Heart right ventricle (tissue), 16 donors: Measurements from ENCODE around the gene NLRP12. TPM values are rescaled to one million over a fixed set of nuclear protein-coding genes. Genes with fewer than 3 reads are reported as not detected.

ENCODE experiments used
- ATAC-seq, 8 donors: fragments of 200-7000 bp; cut with Tn5 transposase; one replicate each; pipeline ENCODE4 v1.9.1; 2020; ENCODE audit warnings: mild to moderate bottlenecking in 8 of 8, moderate library complexity in 8 of 8, moderate number of reproducible peaks in 1 of 8
- DNase-seq, 2 donors: peaks; one replicate each; pipeline ENCODE4 v3.0.0-alpha.2; 2020
- H3K27ac ChIP-seq, 10 donors: fragments of 200-600 bp; sonication (generic) in 2 of 10; one replicate each; pipeline versions ENCODE4 v1.5.0 to v1.8.0; 2020 to 2022; ENCODE audit warnings: mild to moderate bottlenecking in 3 of 10
- H3K27me3 ChIP-seq, 7 donors: fragments of 200-600 bp; one replicate each; pipeline ENCODE4 v1.8.0; 2021 to 2022; ENCODE audit warnings: mild to moderate bottlenecking in 2 of 7
- H3K36me3 ChIP-seq, 9 donors: fragments of 200-600 bp; sonication (generic) in 1 of 9; one replicate each; pipeline versions ENCODE4 v1.5.0 to v1.8.0; 2020 to 2022; ENCODE audit warnings: mild to moderate bottlenecking in 2 of 9
- H3K4me1 ChIP-seq, 9 donors: fragments of 200-600 bp; sonication (generic) in 1 of 9; one replicate each; pipeline versions ENCODE4 v1.5.0 to v1.8.0; 2020 to 2022; ENCODE audit warnings: mild to moderate bottlenecking in 4 of 9
- H3K4me3 ChIP-seq, 10 donors: fragments of 200-600 bp; sonication (generic) in 2 of 10; one replicate each; pipeline versions ENCODE4 v1.5.0 to v1.8.0; 2020 to 2022; ENCODE audit warnings: mild to moderate bottlenecking in 7 of 10, moderate library complexity in 2 of 10
- H3K9me3 ChIP-seq, 11 donors: fragments of 200-600 bp in 10 of 11; sonication (generic) in 2 of 11; one replicate each; pipeline versions ENCODE4 v1.5.0 to v1.8.0; 2013 to 2022; ENCODE audit warnings: mild to moderate bottlenecking in 2 of 11, control low read depth in 1 of 11, moderate library complexity in 1 of 11
- WGBS, 2 donors: extraction: QIAGEN DNeasy Blood & Tissue Kit; methylation state at CpG; one replicate each; pipeline ENCODE4 v1.1.7; 2013; ENCODE audit warnings: inconsistent platforms in 1 of 2; 5-methylcytosine and 5-hydroxymethylcytosine counted together
- intact Hi-C, 10 donors: fragments of 100-400 bp; cut with DNase I; formaldehyde crosslinking; loops; one replicate each; pipeline versions ENCODE4 v1.11.1 to v1.14.2; 2022
- polyA plus RNA-seq, 2 donors: library from polyadenylated mRNA; stranded (reverse); fragments of 200-250 nt; gene quantifications; one replicate each; pipeline ENCODE4 v1.2.3, GENCODE V29; 2013
- total RNA-seq, 10 donors: library from RNA; stranded (reverse); fragmentation: NEBNext Ultra II Directional in 3 of 10; extraction: Animal tissue kit (Norgen Biotek cat#: 25700) in 3 of 10; gene quantifications; one replicate each; pipeline versions ENCODE4 v1.2.1 to v1.2.4, GENCODE V29; 2021 to 2023
- TF ChIP-seq, protein P1 (sequence below), 9 donors: fragments of 200-600 bp; sonication (generic) in 2 of 9; IDR thresholded peaks; one replicate each; pipeline versions ENCODE4 v1.5.0 to v1.8.0; 2021 to 2022; ENCODE audit warnings: antibody characterized with exemption in 9 of 9, mild to moderate bottlenecking in 5 of 9, moderate library complexity in 1 of 9
- donor health status: Arrhythmogenic right ventricular cardiomyopathy.
- donor health status: ischemic (EF 13 %, LVEDD 7.1; RV severe dilation, severe dysfunction).
- donor health status: healthy with polysubstance abuse.
- donor health status: DM: no; HTN: yes; CAD: no.
- donor health status: DM: no; HTN: no; CAD: no.
- donor health status: ischemic (EF 25% LVEDD 6.9; RV normal size, moderate dysfunction).
- donor health status: ischemic (EF 25% LVEDD 5.7; RV mildly dilated, moderate dysfunction).
- donor health status: healthy.
- donor health status: DM: yes; HTN: yes; CAD: no.
- donor health status: Ischemic cardiomyopathy.
- donor health status: ischemic (EF 35%, LVEDD 5.7; RV mildly dilated, moderate dysfunction).
- donor health status: nonischemic (EF 11% LVEDD 7.7; RV severe dilation, severe dysfunction).
- donor health status: DM: yes; HTN: yes; CAD: no.
- donor health status: PGD.
- donor health status: ischemic (EF 29% LVEDD 5.4; RV normal size, mild dysfunction).
- donor health status: nonischemic (EF 23%, LVEDD 6.1; RV moderate dilation, normal function).

Gene NLRP12
- total and polyA plus RNA-seq, 12 donors = 0.07 to 1.0 (median 0.27) TPM; not detected in 1

DNA sequence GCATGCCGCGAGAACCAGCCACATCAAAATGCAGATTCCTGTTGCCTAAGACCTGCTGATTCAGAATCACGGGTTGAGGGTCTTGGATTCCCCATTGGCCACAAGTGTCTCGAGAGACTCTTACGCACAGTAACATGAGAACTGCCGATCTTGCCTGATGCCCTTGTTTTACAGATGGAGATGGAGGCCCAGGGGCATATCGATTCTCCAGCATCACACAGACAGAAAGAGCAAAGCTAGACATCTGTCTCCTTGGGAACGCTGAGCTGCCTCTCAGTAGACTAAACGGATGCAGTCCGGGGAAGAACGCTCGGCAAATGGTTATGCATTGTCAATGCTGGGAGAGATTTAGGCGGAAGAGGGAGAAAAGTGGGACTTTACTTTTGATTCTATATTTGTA lies 5.4 kb downstream of the NLRP12 start:
- TF ChIP-seq, protein P1, sequence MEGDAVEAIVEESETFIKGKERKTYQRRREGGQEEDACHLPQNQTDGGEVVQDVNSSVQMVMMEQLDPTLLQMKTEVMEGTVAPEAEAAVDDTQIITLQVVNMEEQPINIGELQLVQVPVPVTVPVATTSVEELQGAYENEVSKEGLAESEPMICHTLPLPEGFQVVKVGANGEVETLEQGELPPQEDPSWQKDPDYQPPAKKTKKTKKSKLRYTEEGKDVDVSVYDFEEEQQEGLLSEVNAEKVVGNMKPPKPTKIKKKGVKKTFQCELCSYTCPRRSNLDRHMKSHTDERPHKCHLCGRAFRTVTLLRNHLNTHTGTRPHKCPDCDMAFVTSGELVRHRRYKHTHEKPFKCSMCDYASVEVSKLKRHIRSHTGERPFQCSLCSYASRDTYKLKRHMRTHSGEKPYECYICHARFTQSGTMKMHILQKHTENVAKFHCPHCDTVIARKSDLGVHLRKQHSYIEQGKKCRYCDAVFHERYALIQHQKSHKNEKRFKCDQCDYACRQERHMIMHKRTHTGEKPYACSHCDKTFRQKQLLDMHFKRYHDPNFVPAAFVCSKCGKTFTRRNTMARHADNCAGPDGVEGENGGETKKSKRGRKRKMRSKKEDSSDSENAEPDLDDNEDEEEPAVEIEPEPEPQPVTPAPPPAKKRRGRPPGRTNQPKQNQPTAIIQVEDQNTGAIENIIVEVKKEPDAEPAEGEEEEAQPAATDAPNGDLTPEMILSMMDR (IDR thresholded peaks at IDR 0.05) = no peak
- Histone ChIP-seq H3K9me3 (no peaks in the 10 kb centered on the region), H3K27me3 (peaks cover 0 to 11% (median 3%) of the 10 kb centered on the region in 7 donors), H3K27ac (no peak overlapping the region), H3K36me3 (peaks cover 0 to 10% (median 0%) of the 10 kb centered on the region in 9 donors), H3K4me1 (peaks cover 0 to 3% (median 0%) of the 10 kb centered on the region in 9 donors), H3K4me3 (no peak overlapping the region)
- WGBS, 2 donors = 87 to 89% methylated on average over 13 of the region's 13 CpGs
- no peak for ATAC-seq
- no peak for DNase-seq
- intact Hi-C loops = loop anchor here in 2 of 10 donors (10.0 kb wide), 1 partner anchor 206 kb away; no protein-coding TSS in a partner anchor

DNA sequence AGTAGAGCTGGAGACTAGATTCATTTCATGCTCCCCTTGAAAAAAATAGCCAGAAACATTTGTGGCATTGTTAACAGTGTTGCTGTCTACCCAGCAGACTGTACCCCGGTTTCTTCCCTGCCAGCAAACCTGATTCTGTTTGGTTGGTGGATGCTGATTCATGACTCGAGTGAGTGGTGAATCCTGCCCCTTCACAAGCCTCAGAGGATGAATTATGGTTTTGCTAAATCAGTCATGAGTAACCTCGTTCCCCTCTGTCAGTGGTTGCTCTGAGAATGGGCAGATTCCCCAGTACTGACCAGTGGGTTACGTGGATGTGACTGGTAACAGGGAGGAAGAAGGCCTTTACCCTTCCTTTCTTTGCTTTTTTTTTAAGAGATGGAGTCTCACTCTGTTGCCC lies 10.1 kb downstream of the NLRP12 start:
- peaks cover 0 to 25% (median 0%) of the 10 kb centered on the region in 9 donors for H3K36me3 ChIP-seq
- peaks cover 0 to 10% (median 0%) of the 10 kb centered on the region in 9 donors for H3K4me1 ChIP-seq
- TF ChIP-seq, protein P1 (IDR thresholded peaks at IDR 0.05) = no peak
- peaks cover 0 to 3% (median 0%) of the 10 kb centered on the region in 7 donors for H3K27me3 ChIP-seq
- H3K4me3 ChIP-seq = no peak overlapping the region
- intact Hi-C loops = loop anchor here in 2 of 10 donors (10.0 kb wide), 1 partner anchor 211 kb away; no protein-coding TSS in a partner anchor
- no peak overlapping the region for H3K27ac ChIP-seq
- ATAC-seq = no peak
- DNase-seq = no peak
- WGBS, 2 donors = 78 to 79% methylated on average over 4 of the region's 4 CpGs
- H3K9me3 ChIP-seq = no peaks in the 10 kb centered on the region

DNA sequence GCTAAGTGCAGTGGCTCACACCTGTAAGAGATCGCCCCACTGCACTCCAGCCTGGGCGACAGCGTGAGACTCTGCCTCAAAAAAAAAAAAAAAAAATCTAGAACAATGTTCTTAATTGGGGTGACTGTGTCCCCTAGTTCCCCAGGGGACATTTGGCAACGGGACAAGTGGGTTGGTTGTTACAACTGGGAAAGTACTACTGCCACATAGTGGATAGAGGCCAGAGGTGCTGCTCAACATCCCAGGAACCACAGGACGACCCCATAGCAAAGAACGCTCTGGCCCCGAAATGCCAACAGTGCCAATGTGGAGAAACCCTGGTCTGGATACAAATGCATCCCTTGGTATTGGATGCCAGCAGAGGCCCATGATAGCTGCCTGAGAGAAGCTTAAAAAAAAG lies 11.8 kb downstream of the NLRP12 start:
- Histone ChIP-seq H3K9me3 (no peaks in the 10 kb centered on the region), H3K27ac (no peak overlapping the region), H3K27me3 (peaks cover 0 to 3% (median 0%) of the 10 kb centered on the region in 7 donors), H3K4me3 (no peak overlapping the region), H3K36me3 (peaks cover 0 to 25% (median 0%) of the 10 kb centered on the region in 9 donors), H3K4me1 (peaks cover 0 to 10% (median 0%) of the 10 kb centered on the region in 9 donors)
- WGBS, 2 donors = 45 to 52% methylated on average over 7 of the region's 7 CpGs
- ATAC-seq (no peak), DNase-seq (no peak)
- TF ChIP-seq, protein P1 (IDR thresholded peaks at IDR 0.05) = no peak
- intact Hi-C loops = loop anchor here in 2 of 10 donors (10.0 kb wide), 1 partner anchor 212 kb away; no protein-coding TSS in a partner anchor

DNA sequence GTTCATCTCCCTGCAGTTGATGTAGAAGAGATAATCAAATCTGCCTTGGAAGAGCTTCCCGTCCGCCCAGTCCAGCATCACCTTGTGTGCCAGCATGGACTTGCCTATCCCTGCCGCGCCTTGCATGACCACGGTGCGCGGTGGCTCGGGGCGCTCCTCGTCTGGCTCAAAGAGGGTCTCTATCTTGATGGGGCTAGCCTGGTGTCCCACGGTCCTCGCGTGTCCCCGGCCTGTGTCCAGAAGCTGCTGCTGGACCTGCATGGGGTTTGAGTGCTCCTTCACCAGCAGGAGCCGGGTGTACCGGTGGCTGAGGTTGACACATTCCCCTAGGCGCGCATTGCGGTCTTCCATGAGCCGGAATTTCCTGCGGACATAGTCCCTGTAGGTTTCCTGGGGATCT lies 13.2 kb downstream of the NLRP12 start:
- WGBS, 2 donors = 93 to 97% methylated on average over 21 of the region's 21 CpGs
- peaks cover 0 to 3% (median 0%) of the 10 kb centered on the region in 7 donors for H3K27me3 ChIP-seq
- H3K27ac ChIP-seq = no peak overlapping the region
- H3K4me3 ChIP-seq = no peak overlapping the region
- H3K4me1 ChIP-seq = peaks cover 0 to 10% (median 0%) of the 10 kb centered on the region in 9 donors
- DNase-seq (no peak), ATAC-seq (no peak)
- no peaks in the 10 kb centered on the region for H3K9me3 ChIP-seq
- H3K36me3 ChIP-seq = peaks cover 0 to 25% (median 0%) of the 10 kb centered on the region in 9 donors
- TF ChIP-seq, protein P1 (IDR thresholded peaks at IDR 0.05) = no peak
- intact Hi-C loops = loop anchor here in 2 of 10 donors (10.0 kb wide), 1 partner anchor 214 kb away; no protein-coding TSS in a partner anchor
